HG02970 (cell line): ENCODE results near the gene SLC16A2.

Source experiments
- ATAC-seq: cut with Tn5 transposase; IDR thresholded peaks from one replicate; pipeline ENCODE4 v1.9.1; 2021; ENCODE audit warnings: mild to moderate bottlenecking, moderate library complexity, moderate number of reproducible peaks; ENCODE audit not compliant: unreplicated experiment, low FRiP score

SLC16A2 gene

DNA sequence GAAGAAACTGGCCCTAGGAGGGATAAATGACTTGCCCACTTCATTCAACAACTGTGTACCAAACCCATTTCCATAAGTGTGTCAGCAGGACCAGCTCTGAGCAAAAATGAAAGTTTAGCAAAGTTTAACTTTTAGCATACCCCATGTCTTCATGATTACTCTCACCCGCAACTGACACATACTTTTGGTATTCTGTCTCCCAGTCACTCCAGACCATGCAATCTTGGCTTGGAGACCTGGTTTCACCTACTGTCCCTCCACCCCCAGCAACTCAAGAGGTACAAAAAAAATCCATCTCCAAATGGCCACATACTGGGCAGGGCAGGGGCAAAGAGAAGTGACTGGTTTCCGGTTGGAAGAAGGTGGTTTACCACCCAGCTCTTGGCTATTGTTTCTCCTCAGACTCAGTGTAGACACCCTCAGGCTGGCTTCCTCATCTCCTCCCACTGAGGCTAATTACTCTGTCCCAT lies 113.3 kb downstream of the SLC16A2 start:
- no peak for ATAC-seq

DNA sequence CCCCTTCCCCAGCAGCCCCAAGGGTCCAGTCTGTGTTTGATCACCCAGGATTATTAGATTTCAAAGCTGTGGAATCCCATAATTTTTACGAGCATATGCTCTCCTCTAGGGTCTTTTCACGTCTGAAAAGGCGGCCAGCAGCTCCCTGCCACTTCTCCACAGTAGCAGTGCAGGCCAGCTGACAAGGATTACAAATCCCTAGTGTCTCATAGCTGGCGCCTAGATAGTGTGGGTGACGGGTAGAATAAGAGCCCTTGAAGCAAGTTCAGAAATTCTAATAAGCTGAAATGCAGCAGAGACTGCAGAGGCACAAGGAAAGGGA lies 113.8 kb downstream of the SLC16A2 start:
- ATAC-seq: no peak

DNA sequence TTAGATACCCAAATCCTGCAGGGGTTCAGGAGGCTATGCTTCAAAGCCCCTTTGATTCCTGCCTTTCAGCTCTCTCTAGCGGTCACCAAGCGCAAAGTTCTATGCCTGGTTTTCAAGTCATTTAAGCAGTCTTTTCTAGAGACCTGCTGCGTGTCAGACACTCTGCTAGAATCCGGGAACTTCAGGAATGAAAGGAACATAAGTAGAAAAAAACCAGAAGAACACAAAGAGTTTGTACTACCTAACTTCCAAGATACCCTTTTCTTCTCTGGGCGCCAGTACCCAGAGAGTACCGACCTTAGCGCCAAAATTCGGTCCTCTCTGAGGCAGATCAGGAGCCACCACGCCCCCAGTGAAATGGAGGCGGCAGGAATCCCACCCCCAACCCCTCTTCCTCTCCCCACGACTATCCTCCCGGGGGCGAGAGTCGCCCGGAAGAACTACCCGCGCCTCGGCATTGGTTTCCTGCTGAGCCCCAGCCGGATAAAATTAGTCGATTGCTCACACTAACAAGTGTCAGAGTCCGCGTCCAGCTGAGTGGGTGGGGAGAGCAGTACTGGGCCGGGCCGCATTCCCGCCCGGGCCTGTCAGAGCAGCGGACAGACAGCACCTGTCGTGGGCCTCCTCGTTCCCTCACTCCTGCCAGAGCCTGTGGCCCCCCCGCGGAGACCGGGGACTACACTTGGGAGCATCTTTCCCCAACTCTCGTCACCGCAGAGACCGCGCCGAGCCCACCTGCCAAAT lies 114.3 kb downstream of the SLC16A2 start:
- ATAC-seq: no peak

DNA sequence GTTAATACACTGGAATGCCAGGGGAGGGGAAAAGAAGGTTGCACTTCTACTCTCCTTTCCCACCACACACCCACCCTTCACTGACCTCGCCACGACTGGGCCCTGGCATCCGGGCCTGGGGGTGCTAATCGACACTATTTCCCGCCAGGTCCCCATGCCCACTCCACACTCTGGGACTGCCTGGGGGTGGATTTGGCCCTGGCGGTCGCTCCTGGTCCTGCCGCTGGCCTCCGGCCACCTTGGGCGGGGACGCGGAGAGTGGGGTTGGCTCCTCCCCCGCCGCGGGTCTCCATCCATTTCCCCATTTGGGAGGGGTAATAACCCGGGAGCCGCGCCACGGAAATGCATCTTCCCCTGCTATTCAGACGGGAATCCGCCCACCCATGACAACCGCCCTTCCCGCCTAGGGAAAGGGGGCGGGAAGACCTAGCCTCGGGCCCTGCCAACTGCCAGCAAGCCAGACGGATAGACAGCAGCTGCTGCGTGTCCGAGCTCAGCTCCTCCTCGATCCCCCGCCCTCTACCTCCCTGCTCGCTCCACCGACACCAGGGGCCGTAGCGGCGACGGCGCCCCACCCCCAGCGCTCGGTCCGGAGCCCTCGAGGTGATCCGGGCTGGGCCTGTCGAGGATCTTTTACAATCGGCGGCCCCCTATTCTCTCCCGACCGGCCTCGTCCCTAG lies 115.0 kb downstream of the SLC16A2 start:
- ATAC-seq: peak; percentile 59

DNA sequence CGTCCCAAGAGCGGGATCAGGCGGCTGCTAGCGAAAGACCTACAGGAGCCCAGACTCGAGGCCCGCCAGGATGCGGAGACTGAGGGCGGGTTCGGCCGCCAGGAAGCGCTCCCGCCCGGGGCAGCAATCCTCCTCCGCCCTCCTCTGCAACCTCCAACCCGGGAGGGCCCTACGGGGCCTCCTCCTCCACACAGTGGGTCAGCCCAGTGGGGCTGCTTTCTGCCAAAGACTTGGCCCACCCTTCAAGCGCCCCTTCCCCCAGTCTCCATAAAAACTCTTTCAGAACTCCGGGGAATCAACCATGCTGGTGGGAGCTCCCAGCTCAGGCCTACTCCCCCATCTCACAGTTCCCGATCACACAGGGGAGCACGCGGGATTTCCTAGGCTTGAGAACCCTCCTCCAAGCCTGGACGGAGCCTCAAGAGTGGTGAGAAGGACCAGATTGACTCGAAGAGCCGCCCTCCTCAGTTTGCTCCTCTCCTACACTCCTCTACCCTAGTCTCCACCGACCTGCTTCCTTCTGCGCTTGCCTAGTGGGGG lies 115.6 kb downstream of the SLC16A2 start:
- peak; percentile 6 for ATAC-seq

DNA sequence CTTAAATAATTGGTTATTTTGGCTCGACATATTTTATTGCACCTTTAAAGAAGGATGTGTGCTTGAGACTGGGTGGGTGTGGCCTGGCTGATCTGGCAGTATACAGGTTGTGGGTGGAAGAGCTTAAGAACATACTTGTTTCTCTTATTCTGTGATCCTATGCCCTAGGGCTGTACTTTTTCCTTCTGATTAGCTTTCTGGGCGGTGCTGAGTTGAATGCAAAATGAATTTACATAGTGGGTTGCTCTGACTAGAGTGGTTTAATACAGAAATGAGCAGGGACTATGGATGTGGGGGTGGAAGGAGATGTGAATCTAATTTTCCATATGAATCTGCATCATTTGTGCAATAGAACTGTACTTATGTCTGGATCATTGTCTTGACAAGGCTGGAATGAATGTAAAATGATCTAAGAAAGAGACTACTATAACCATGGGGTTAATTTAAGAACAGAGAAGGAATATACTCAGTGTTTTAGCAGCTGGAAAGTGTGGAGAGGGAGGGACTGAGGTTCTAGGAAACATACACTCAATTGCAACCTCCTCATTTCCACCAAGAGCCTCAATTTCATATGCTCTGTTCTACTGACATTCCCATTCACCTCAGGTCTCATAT lies 119.4 kb downstream of the SLC16A2 start:
- no peak for ATAC-seq

DNA sequence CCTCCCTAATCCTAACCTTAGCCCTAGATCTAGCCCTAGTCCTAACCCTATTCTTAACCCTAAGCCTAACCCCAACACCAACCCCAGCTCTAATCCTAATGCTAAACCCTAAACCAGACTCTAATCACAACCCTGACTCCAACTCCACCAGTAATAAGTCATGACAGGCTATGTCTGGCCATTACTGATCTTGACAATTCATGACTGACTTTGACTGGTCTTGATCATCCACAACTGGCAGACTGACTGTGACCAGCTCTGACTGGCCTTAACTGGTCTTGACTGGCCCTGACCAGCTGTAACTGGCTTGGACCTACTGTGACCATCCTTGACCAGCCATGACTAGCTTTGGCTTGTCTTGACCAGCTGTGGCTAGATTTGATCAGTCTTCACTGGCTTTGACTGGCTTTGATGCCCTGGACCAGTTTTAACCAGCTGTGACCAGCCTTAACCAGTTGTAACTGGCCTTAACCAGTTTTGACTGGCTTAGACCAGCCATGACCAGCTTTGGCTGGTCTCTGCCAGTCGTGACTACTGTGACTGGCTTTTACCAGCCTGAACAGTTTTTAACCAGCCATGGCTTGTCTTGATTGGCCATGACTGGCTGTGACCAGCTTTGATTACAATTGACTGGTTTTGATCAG lies 124.7 kb downstream of the SLC16A2 start:
- no peak for ATAC-seq

DNA sequence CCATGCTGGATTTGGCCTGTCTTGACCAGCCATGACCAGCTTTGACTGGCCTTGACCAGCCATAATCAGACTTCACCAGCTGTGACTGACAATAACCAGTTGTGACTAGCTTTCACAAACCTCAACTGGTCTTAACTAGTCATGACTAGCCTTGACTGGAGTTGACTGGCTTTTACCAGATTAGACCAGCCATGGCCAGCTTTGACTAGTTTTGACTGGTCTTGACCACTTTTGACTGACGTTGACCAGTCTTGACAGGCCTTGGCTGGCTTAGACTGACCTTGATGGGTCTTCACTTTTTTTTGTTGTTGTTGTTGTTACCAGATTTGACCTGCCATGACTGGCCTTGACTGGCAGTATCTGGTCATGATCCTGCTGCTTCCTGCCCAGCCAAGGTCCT lies 125.7 kb downstream of the SLC16A2 start:
- ATAC-seq: no peak

DNA sequence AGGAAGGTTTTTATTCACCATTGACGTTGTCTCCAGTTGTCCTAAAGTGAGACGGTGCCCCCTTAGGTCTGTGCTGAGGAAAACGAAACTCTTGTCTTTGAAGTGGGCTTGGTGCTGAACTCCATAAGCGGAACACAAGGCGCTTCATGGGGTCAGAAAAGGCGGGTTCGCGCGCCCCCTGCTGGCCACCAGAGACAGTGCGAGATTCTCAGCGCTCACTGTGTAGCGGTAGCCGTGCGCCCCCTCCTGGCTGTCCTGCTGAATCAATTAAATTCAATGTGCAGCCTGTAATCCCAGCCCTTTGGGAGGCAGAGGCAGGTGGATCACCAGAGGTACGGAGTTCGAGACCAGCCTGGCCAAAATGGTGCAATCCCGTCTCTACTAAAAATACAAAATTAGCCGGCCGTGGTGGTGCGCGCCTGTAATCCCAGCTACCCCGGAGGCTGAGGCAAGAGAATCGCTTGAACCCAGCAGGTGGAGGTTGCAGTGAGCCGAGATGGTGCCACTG lies 129.1 kb downstream of the SLC16A2 start:
- ATAC-seq: peak; percentile 90

DNA sequence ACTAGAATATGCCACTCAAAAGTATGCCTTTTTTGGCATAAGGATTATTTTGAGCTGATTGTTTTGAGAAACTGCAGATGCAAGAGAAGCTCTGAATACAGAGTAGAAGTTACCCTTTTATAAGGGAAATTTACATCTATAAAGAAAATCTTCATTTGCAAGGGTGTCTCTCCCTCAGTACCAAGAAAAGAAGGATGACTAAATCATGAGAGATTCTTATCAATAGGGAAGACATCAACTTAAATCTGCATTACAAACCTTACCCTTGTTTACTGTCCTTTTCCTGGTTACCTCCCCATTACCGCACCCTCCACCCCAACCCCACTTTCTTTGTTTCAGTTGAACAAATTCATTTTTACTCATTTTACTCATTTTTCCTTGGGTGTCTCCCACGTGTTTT lies 130.6 kb downstream of the SLC16A2 start:
- ATAC-seq: no peak

DNA sequence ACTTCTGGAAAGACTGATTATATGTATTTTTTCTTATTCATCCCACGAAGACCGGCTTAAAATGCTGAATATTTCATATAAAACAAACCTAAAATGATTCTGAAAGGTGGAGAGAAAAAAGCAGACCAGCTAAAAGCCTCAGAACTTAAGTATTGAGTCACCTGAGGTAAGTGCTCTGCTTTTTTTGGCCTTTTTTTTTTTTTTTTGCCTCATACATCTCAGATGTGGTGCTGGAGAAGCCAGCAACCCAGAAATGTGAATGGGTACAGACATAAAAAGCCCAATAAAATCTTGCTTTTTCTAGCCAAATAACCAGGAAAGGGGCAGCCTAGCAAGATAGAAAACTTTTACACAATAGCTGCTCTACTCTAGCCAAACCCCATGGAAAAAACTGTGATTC lies 136.1 kb downstream of the SLC16A2 start:
- no peak for ATAC-seq

DNA sequence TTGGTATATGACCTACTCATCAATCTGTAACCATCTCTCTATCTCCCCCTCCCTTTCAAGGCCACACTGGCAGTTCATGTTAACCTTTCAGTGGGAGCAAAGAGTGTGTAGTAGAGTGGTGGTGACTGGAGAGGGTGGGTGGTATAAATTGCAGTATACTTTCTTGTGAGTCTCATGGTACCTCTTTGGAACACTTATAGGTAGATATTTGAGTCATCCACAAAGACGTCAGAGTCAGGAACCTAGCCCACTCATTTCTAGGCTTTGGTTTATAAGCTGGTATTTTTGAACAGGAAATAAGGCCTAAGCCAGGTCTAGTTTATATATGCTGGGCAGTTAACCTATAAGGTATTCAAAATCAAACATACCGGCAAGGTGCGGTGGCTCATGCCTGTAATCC lies 156.8 kb downstream of the SLC16A2 start:
- ATAC-seq: no peak

DNA sequence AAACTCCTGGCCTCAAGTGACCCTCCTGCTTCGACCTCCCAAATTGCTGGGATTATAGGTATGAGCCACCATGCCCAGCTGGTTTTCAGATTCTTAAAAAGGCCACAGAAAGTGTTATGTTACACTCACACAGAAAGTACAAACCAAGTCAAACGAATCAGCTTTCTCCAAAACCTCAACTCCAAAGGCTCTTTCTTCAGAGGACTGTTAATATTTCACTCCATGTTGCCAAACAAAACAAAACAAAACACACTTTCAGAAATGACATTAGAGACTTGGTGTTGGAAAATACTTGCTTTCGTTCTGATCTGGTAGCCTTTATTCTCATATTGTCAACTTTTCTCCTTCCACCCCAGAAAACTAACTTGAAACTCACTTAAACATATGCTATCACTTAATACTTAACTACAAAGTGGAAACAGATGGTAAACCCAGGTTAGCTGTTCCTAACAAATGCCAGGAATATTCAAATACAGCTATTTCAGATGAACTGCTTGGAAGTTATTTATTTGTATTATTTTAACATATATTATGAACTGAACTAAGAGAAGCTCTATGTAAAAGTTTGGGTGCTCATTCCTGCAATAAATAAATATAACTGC lies 158.4 kb downstream of the SLC16A2 start:
- ATAC-seq: no peak
